ENCODE data around the gene AFG1L.

GRCh38 chr6:108363889-108364313 is 69.0 kb downstream of the AFG1L start:
- TF ChIP-seq POLR2AphosphoS5 (IDR thresholded peaks at IDR 0.05): no peak
- no peak for TF ChIP-seq POLR2A (IDR thresholded peaks at IDR 0.05)
- TF ChIP-seq CTCF (IDR thresholded peaks at IDR 0.05): no peak
- no peak for TF ChIP-seq EP300 (IDR thresholded peaks at IDR 0.05)
